HFFc6 (cell line): Measurements from ENCODE around the gene VSTM2L. TPM values are rescaled to one million over a fixed set of nuclear protein-coding genes. Genes with fewer than 3 reads are reported as not detected.

Source experiments
- DNase-seq: peaks from one replicate; pipeline ENCODE4 v3.0.0-alpha.2; 2018
- H3K27ac Mint-ChIP-seq: 2 replicates; pipeline ENCODE4 v1.8.0; 2020; ENCODE audit warnings: mild to moderate bottlenecking, mixed read lengths
- H3K27me3 Mint-ChIP-seq: 2 replicates; pipeline ENCODE4 v1.8.0; 2021; ENCODE audit warnings: mild to moderate bottlenecking, moderate library complexity, mixed read lengths; ENCODE audit not compliant: insufficient read depth
- H3K36me3 Mint-ChIP-seq: 2 replicates; pipeline ENCODE4 v1.8.0; 2021; ENCODE audit warnings: low read depth, mixed read lengths
- H3K4me1 Mint-ChIP-seq: 2 replicates; pipeline ENCODE4 v1.8.0; 2020; ENCODE audit warnings: low read depth, mixed read lengths
- H3K4me3 Mint-ChIP-seq: 2 replicates; pipeline ENCODE4 v1.8.0; 2020; ENCODE audit warnings: mild to moderate bottlenecking, moderate library complexity, mixed read lengths
- H3K9me3 Mint-ChIP-seq: 2 replicates; pipeline ENCODE4 v1.8.0; 2020; ENCODE audit warnings: mild to moderate bottlenecking, mixed read lengths
- total RNA-seq, 6 experiments: library from RNA; stranded (reverse); fragmentation: NEBNext Ultra II Directional; extraction: Animal tissue kit (Norgen Biotek cat#: 25700); gene quantifications; 2 replicates in 1 of 6; 3 replicates in 5 of 6; pipeline ENCODE4 v1.2.3, GENCODE V29; 2021
- TF ChIP-seq, protein P1 (sequence below): fragments of 200-600 bp; sonication (generic); IDR thresholded peaks from 2 replicates; pipeline ENCODE4 v1.5.0; 2021; ENCODE audit warnings: antibody characterized with exemption, mild to moderate bottlenecking

The VSTM2L gene
- total RNA-seq, 6 experiments from 2014 or later, result 0.12 to 0.95 (median 0.55) TPM; not detected in 2

DNA sequence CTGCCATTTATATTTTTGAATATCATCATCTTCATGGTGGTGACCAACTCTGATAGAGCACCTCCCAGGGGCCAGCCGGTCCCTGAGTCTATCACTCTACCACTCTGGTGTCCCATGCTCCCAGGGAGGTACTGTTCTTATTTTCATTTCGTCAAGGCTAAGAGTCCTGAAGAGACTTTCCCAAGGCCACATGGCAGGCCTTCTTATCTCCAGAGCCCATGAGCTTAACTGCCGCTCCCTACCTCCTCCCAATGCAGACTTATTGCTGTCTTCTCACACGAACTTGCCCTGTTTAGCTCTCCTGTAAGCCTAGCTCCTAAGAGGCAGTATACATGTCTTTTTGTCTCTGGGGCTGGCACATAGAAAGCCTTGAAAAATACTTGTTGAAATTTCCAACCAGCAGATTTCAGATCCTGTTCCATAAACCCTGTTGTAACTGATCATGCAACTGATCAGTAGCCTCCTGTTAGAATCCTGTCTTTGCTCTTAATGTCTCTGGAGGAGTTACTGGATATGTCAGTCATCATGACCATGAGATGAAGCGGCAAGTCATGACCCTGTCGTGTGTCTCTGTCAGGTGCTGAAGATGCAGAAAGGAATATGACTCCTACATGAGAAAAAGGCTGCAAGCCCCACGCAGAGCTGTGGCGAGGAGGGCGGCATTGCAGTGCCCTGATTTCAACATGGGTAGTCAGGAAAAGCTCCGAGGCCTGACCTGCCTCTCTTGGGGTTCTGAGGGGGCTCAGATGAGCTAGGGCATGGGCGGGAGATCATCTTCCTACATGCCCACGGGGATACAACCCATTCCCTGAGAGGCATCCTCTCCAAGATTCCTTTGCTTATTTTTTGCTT is 70.4 kb downstream of the VSTM2L start:
- Mint-ChIP-seq H3K4me3 (no peak overlapping the region), H3K9me3 (no peaks in the 10 kb centered on the region), H3K27ac (no peak overlapping the region), H3K36me3 (no peaks in the 10 kb centered on the region), H3K27me3 (peaks cover 28% of the 10 kb centered on the region), H3K4me1 (0 out of 2 replicates have a peak, but pooled peaks cover 4% of the 10 kb centered on the region)
- TF ChIP-seq, protein P1, sequence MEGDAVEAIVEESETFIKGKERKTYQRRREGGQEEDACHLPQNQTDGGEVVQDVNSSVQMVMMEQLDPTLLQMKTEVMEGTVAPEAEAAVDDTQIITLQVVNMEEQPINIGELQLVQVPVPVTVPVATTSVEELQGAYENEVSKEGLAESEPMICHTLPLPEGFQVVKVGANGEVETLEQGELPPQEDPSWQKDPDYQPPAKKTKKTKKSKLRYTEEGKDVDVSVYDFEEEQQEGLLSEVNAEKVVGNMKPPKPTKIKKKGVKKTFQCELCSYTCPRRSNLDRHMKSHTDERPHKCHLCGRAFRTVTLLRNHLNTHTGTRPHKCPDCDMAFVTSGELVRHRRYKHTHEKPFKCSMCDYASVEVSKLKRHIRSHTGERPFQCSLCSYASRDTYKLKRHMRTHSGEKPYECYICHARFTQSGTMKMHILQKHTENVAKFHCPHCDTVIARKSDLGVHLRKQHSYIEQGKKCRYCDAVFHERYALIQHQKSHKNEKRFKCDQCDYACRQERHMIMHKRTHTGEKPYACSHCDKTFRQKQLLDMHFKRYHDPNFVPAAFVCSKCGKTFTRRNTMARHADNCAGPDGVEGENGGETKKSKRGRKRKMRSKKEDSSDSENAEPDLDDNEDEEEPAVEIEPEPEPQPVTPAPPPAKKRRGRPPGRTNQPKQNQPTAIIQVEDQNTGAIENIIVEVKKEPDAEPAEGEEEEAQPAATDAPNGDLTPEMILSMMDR, result no peak
- no peak for DNase-seq

DNA sequence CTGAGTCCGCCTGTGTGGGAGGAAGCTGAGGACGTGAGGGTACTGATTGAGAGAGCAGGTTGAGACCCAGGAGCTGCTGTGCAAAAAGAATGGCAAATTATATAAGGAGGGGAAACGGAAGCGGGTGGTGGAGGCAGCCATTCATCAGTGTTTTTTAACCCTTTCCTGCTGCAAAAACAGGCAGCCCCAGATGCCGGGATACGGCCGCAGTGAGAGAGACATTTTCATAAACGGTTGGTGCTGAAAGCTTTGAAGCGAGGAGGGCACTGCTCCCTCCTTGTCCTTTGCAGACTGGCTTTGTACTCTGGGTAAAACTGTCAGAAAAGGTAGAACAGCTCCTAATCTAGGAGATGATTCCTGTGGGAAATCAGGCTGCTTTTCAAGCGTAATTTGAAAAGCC is 74.0 kb downstream of the VSTM2L start:
- Mint-ChIP-seq H3K9me3 (no peaks in the 10 kb centered on the region), H3K4me3 (no peak overlapping the region), H3K27me3 (peaks cover 16% of the 10 kb centered on the region), H3K4me1 (no peaks in the 10 kb centered on the region), H3K27ac (no peak overlapping the region), H3K36me3 (no peaks in the 10 kb centered on the region)
- TF ChIP-seq, protein P1, result no peak
- DNase-seq, result no peak

DNA sequence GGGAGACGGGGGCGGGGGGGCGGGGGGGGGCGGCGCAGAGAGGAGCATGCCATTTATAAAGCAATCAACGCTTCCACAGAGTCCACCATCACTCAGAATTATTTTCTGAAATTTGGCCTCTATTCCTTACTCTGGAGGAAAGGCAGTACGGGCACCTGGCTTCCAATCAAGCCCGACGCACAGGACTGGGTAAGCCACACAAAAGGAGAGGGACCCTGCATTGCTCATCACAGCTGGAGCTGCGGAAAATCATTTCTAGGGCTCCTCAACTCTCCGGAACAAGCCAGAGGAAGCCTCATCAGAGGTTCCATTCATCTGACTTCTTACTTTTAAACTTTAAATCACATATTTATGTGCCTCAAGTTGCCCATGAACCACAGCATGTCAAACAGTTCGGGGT is 74.4 kb downstream of the VSTM2L start:
- no peak for DNase-seq
- H3K27ac Mint-ChIP-seq, result no peak overlapping the region
- peaks cover 15% of the 10 kb centered on the region for H3K27me3 Mint-ChIP-seq
- H3K4me1 Mint-ChIP-seq, result no peaks in the 10 kb centered on the region
- TF ChIP-seq, protein P1, result no peak
- H3K4me3 Mint-ChIP-seq, result no peak overlapping the region
- no peaks in the 10 kb centered on the region for H3K9me3 Mint-ChIP-seq
- no peaks in the 10 kb centered on the region for H3K36me3 Mint-ChIP-seq

DNA sequence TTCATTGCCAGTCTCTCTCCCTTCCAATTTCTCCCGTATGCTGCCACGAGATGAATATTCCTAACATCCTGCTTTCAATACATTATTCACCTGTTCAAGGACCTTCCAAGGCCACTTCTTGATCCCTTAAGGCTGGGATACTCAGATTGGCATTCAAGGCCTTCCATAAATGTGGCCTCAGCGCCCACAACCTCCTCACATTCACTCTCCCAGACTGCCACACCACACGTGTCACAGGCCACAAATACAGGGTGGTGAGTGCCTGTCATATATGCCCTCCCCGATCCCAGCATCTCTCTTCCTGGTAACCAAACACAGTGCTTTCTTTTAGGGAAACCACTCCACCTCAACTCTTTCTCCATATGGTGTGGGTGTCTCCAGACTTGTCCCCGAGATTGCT is 74.9 kb downstream of the VSTM2L start:
- Mint-ChIP-seq H3K4me1 (no peaks in the 10 kb centered on the region), H3K4me3 (no peak overlapping the region), H3K27me3 (peaks cover 12% of the 10 kb centered on the region), H3K36me3 (0 out of 2 replicates have a peak, but pooled peaks cover 4% of the 10 kb centered on the region), H3K9me3 (no peaks in the 10 kb centered on the region), H3K27ac (no peak overlapping the region)
- TF ChIP-seq, protein P1, result no peak
- no peak for DNase-seq

DNA sequence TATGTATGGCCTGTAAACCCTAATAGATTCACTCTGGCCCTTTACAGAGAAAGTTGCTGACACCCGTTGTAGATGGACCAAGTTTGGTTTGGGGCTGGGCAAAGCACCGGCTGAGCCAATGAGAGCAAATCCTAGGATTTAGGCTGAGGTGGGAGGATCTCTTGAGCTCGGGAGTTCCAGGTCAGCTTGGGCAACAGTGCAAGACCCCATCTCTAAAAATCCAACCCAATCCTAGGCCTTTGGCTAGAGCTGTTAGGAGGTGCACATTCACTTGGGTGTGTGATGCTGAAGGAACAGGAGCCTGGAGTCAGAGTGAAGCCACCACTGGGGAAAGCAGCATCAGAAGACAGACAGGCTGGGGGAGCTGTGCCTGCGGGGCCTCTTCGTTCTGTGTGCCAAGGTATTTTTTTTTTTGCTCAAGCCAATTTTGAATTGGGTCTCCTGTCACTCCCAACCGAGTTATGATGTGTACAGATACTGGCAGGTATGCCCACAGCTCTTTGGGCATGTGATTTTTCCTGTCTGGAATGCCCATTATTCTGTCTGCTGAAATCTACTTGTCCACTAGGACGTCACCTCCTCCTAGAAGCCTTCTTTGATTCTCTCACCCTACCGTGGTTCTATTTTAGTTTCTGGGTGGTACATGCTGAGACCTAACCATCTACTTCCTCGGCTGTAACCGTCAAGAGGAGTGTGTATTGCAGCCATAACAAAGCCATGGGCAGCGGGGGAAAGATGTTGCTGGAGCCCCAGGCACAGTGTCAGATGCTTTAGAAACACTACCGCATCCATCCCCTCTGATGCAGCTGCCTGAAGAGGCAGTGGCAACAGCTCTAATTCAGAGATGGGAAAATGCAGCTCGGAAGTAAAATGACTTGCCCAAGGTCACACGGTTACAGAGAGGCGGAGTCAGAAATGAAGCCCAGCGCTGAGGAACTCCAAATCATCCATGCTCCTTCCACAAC is 76.4 kb downstream of the VSTM2L start:
- H3K27ac Mint-ChIP-seq, result no peak overlapping the region
- 0 out of 2 replicates have a peak, but pooled peaks cover 6% of the 10 kb centered on the region for H3K36me3 Mint-ChIP-seq
- H3K27me3 Mint-ChIP-seq, result peaks cover 10% of the 10 kb centered on the region
- H3K9me3 Mint-ChIP-seq, result no peaks in the 10 kb centered on the region
- H3K4me3 Mint-ChIP-seq, result no peak overlapping the region
- no peaks in the 10 kb centered on the region for H3K4me1 Mint-ChIP-seq
- TF ChIP-seq, protein P1, result no peak
- no peak for DNase-seq
